ENCODE data around the gene SKOR2. TPM values are rescaled to one million over a fixed set of nuclear protein-coding genes. Genes with fewer than 3 reads are reported as not detected.
A peak's percentile ranks its signal among the peaks of the same experiment; 100 is the strongest.

Gene SKOR2
- total RNA-seq, 1 donor from 2014 or later: not detected

DNA sequence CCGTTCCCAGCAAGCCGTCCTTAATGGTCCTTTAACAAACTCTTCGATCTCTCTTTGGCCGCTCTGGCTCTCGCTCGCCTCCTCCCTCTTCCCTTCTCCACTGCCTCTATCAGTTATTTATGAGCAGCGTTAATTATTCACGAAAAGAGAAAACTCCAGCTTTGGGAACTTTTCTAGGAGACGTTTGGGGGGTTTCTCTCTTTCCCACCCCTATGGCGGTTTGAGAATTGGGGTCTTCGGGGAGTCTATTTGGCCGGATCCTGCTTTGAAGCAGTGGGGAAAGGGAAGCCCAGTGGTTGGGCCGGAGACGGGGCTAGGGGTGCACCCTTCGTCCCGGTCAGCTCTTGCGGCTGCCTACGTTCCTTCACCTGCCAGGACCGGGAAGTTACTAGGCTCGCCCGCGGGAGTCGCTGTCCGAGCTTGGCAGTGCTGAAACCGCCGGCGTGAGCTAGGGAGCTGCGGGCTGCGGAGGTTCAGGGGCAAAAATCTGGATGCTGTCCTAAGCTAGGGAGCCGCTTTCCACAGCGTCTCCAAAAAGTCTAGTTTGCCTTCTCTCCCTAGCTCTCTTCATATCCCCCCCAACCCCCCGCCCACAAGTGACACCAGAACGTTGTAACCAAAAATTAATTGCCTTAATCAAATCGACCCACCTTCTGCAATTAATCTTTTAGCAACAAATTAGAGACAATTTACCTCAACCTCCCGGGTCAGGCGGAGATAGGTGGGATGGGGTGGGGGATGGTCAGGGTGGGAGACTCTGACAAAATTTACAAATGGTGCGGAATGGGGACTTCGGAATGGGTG is 8.9 kb upstream of the SKOR2 start:
- FAIRE-seq (no peak), DNase-seq (ENCODE audit: low spot score in 2 of 2) (no peak)

DNA sequence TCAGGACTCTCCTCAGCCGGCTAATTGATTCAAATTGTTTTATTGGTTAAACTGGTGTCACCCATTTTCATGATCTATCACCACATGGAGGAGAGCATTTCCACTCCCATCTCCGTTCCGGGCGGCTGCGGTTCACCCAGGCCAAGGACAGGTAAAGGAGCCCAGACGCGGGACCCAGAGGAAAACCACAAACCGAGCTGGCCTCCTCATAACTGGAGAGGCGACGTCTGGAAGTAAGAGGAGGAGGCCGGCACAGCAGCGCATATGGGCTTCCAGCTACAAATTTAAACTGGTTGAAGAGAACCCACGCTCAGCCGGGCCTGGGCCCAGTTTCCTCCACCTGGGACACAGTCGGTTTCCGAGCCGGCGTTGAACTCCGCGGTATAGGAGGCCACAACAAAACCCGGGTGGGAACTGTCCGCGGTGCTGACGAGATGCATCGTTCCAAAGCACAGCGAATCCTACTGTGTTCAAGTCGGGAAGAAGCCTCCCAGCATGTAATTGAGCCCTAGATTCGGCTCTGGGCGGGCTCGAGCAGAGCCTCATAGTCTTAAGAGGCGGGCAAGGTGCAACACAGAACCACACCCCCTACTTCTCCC is 3.0 kb upstream of the SKOR2 start:
- FAIRE-seq: no peak

DNA sequence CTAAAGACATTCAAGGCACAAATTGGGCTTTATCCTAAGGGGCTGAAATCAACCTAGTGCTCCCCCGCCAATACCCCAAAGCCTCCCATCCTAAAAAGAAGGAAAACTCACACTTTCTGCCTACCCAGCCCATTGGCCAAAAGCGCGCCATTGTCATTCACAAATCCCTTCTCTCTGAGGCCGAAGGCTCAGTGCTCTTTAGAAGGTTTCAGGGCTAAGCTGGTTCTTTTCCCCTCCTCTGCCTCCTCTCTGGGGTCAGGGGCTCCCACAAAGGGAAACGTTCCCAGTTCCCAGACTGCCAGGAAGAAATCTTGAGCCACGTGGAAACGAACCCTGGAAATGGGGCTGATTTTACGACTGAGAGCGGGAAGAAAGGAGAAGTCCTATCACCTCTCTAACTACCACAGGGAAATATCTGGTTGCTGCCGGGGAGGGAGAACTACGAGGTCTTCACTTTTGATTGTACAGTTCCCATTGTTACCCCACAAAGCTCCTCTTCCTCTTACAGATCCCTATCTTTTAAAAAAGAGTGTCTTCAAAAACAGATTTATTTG is 1.7 kb upstream of the SKOR2 start:
- FAIRE-seq: no peak
- DNase-seq (ENCODE audit: low spot score in 2 of 2): no peak

More for the DNA sequence above, 3.0 kb upstream of the SKOR2 start:
- no peak for DNase-seq (ENCODE audit: low spot score in 2 of 2)

DNA sequence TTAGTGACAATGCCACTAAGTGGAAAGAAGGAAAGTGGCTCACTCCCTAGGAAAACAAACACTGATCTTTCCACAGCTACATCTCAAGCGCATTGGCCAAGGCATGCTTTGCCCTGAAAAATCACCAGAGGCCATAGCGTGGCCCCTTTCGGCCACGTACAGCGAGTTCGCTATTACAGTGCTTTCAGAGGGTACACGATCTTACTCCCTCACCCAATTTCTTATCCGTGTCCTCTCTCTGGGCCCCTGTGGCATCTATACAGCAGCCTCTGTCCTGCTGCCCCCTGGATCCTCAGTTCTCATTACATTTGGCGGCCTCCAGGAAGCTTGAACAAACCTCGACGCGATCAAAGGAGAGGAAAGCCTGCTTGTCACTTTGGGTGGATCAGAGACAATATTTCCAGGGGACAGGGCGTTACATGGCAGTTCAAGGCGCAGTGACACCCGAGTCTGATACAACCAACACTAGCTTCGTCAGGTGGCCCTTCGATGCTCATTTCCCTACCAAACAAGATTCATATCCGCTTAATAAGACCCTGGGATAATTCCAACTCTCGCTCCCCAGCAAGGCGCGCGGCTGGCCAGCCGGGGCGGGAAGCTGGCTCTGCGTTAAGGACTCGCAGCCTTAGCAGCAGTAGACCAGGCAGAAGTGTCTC is 941 bp downstream of the SKOR2 start:
- DNase-seq (ENCODE audit: low spot score in 2 of 2) (no peak), FAIRE-seq (no peak)

DNA sequence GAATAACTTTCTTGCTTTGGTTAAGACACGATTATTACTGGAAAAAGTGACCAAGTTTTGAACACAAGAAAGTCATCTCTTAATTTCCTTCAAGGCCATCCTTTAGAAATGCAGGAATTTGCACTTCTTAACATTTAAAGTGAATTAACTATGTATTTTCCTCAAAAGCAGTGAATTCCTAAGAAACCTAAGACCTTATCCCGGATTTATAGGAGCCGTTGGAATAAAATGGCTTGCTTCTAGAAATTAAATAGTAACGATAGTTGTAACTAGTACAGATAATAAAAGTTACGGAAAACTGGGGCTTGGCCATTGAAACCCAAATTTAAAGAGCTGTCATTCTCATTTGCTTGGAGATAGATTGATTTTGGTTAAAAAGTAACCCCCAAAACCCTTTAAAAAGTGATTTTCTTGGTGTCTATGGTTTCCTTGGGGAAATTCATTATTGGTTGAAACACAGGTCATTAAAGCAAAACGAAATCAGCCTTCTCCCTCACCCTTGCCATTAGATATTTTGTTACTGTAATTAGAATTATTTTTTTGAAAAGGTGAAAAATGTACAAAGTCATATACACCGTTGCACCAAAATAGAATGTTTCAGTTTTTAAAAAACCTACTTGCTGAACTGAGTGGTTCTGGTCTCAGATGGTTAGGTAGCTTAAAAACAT is 2.0 kb downstream of the SKOR2 start:
- FAIRE-seq: no peak
- no peak for DNase-seq (ENCODE audit: low spot score in 2 of 2)

DNA sequence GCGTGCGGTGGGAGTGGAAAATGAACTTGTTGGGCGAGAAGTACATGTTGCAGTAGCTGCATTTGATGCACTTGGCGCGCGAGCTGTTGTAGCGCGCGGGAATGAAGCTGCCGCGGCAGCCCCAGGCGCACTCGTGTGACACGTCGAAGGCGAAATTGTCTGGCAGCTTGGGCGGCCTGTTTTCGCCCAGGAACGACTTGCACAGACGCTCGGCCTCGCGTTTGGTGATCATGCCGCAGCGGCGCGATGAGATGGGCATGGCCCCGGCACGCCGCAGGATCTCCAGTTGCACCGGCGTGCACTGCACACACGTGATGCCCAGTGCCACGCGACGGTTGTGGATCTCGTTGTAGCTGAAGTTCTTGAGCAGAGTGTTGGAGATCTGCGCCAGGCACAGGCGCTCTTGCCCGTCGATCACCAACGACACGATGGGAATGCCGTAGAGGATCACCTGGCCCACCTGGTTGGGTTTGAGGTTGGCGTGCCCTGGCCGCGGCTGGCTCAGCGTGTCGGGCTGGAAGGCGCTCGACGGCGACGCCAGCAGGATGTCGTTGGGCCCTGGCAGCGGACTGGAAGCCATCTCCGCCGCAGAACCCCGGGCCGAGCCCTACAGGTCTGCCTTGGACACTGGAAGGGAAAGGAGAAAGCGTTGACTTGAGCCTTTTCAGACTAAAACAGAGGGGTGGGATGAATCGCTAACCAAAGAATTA is 2.7 kb downstream of the SKOR2 start:
- FAIRE-seq: no peak
- no peak for DNase-seq (ENCODE audit: low spot score in 2 of 2)

DNA sequence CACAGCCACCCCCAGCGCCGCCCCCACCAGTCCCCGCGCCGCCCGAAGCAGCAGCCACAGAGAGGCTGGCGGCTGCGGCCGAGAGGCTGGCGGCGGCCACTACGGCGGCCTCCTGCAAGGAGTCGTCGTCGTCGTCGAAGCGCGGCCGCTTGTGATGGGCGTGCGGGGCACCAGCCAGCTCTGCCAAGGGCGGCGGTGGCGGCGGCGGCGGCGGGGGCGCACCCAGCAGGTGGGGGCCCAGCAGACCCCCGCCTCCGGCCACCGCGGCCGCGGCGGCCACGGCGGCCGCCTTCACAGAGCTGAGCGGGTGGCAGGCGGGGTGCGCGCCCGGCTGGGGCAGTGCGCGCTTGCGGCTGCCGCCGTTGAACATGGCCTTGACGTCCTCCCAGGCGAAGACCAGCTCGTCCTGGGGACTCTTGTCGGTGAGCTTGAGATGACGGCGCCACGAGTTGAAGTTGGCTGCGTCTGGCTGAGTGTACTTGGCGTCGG is 3.3 kb downstream of the SKOR2 start:
- FAIRE-seq: no peak
- no peak for DNase-seq (ENCODE audit: low spot score in 2 of 2)

DNA sequence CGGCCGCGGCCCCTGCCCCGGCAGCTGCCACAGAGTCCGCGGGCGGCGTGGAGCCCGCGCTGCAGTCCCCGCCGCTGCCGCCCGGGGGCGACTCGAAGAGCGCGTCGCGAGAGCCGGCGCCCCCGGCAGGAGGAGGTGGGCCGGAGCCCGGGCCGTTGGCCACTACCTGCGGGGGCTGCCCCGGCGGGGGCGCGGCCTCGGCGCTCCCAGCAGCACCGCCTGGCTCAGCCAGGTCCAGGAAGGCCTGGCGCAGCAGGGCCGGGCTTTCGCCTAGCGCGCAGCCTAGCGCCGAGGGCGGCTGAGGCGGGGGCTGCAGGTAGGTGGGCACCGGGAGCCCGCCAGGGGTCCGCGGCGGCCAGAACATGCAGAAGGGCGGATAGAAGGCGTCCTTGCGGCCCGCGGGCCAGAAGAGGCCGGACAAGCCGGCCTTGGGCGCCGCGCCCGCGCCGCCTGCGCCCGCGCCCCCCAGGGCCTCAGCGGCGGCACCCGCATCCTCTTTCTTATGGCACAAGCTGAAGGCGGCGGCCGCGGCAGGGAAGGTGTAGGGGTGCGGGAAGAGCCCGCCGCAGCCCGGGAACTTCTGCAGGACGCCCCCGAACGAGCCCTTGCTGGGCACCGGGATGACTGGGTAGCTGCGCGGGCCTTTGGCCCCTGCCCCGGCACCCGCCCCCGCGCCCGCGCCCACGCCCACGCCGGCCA is 3.9 kb downstream of the SKOR2 start:
- DNase-seq (ENCODE audit: low spot score in 2 of 2) (no peak), FAIRE-seq (no peak)

DNA sequence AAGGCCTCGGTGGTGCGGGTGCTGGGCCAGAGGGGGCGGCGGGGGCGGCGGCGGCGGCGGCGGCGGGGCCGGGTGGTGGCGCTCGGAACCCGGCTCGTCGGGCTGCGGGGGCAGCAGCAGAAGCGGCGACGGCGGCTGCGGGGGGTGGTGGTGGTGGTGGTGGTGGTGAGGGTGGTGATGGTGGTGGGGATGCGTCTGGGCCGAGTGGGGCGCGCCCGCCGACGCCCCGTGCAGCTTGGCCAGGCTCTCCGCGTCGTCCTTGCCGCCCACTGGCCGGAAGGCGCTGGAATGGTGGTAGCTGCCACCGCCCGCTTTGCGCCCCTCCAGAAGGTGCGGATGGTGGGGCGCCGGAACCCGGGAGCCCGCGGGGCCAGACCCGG is 4.4 kb downstream of the SKOR2 start:
- FAIRE-seq (no peak), DNase-seq (ENCODE audit: low spot score in 2 of 2) (no peak)

DNA sequence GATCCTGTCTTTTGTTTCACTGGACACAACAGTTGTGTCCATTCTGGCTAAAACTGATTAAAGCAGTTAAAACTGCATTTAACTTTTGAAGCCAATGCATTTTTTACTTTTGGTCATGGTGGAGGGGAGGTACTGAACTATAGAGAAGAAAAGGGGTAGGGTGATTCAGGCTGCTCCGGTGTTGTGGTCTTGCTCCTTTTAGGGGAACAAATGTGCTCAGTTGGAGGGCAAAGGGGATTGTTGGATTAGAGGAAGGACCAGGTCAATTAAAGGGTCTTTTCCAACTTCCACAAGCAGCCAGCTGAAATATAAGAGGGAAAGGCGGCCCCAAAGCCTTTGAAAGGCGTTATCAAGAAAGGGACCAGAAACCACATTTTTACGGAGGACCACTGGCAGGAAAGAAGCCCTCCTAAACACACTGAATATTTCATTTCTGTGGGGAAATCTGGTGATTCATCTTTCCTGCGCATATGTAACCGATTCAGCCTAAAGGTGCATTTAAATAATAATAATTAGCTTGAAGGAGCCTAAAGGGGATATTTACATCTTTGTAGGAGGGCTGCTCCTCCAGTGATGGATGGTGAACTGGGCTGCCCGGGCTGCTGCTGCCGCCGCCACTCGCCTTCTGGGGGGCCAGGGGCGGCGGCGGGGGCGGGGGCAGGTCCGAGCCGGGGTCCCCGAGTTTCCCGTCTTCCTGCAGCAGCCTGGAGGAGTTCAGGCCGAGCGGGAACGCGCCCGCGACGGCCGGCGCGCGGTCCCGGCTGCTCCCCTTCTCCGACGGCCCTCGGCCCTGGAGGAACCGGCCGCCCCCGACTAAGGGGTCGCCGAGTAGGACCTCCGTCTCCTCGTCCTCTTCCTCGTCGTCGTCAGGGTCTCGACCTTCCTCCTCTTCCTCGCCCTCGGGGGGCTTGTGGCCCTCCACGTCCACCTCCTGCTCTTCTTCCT is 5.2 kb downstream of the SKOR2 start:
- FAIRE-seq (no peak), DNase-seq (ENCODE audit: low spot score in 2 of 2) (no peak)

DNA sequence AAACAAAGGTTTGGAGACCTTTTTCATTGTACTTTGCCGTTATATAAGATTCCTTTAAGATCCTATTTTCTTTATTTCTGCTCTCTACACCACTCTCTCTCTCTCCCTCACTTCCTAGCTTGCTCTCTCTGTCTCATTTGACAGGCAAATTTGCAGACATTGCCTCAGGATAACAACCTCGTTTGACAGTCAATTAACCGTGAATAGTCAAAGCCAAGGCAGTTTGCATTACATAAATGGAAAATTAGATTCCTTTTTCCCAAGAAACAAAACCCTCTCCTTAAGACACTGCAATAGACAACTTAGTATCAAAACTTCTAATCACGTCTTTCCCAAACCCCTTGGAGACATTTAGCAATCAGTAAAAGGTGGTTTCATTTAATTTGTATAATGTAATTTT is 7.4 kb downstream of the SKOR2 start:
- FAIRE-seq: no peak
- DNase-seq (ENCODE audit: low spot score in 2 of 2): no peak

DNA sequence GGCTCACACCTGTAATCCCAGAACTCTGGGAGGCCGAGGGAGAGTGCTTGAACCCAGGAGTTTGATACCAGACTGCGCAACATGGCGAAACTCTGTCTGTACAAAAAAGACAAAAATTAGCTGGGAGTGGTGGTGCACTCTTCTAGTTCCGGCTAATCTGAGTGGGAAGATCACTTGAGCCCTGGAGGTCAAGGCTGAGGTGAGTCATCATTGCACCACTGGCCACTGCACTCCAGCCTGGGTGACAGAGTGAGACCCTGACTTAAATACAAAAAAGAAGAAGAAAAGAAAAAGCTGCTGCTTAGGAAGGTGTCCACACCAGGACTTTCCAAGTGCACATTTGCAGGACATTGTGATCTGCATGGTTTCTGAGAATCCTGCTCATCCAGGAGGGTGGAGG is 16.4 kb downstream of the SKOR2 start:
- FAIRE-seq: no peak
- DNase-seq (ENCODE audit: low spot score in 2 of 2): no peak

DNA sequence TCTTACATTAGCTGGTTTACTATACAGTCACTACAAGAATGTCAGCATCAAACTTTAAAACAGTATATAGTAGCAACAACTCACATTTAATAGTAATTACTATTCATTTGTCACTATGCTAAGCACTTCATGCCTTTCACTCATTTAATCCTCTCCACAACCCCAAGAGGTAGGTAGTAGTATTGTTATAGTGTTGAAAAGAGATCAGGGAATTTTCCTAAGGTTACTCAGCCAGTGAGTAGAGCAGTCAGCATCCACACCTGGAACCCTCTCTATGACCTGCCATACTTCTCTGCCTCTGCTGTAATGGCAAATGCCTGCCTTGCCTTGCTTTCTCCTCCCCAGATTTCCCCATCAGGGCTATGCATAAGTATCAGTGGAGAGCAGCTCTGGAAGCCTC is 24.8 kb downstream of the SKOR2 start:
- DNase-seq (ENCODE audit: low spot score in 2 of 2) (no peak), FAIRE-seq (no peak)

DNA sequence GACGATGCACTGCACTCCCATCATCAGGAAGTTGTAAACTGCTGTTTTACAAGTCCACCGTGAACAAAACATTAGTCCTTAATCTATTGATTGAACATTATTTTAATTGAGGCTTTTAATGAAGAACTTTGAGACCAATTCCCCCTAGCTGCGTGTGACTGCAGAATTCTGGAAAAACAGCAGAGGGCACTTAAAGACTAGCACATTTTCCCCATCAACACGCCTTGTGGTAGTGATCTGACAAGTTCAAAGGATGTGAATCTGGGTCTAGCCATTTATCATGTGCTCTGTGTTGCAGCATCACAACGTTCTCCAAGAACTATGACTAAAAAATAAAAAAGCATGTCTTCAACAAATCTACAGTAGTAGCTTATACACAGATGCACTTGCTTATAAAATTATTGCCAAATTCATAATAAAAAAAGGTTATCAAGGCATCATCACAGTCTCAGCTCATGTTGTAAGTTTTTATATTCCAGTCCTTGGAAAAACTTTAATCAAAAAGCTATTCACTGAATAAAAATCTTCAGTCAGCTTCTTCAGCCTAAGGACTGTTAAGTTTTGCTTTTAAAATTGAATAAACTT is 35.8 kb downstream of the SKOR2 start:
- FAIRE-seq: peak; percentile 40
- peak; percentile 5 to 34 for DNase-seq (ENCODE audit: low spot score in 2 of 2)

DNA sequence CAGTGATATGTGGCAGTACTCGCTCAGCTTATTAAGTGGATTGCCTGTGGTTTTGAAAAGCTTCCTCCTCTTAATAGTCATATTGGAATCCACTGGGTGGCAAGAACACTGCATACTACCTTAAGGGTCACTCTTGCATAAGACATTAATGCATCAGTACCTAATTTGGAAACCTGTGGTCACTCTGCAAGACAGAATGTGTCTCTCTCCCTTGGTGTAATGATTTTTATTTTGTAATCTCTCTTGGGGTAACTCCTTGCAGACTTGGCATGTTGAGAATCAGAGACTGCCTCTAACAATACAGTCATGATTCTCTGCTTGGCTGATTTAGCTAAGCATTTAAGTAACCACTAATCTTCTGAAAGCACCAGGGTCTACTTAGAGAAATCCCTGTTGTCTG is 42.3 kb downstream of the SKOR2 start:
- DNase-seq (ENCODE audit: low spot score in 2 of 2): no peak

DNA sequence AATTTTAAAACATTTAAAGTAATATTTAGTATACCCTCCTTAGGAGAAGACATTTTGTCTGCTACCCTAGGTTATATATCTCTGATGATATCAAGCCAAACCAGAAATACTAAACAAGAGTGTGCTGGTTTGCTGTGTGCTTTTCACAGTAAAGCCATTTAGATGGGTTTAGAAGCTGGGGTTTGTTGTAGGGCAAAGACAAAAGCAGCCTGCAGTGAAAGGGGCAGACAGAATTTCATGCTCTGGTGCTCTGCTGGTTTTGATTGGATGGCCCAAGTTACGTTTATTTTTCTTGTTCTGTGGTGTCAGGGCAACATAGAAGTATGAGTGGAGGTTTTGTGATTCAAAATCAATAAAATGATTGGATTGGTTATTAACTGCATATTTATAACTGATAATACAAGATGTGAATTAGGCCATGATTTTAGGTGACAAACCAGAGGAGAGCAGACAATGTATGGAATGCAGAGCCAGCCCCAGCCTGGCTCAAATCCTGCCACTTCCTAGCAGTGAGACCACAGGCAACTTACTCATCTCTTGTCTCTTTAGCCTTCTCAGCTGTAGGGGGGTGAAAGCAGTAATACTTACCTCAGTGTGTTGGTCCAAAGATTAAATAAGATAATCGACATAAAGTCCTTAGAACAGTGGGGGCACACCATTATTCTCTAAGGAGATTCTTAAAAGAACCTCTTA is 44.4 kb downstream of the SKOR2 start:
- FAIRE-seq (no peak), DNase-seq (ENCODE audit: low spot score in 2 of 2) (no peak)

More for the DNA sequence above, 42.3 kb downstream of the SKOR2 start:
- FAIRE-seq: no peak

DNA sequence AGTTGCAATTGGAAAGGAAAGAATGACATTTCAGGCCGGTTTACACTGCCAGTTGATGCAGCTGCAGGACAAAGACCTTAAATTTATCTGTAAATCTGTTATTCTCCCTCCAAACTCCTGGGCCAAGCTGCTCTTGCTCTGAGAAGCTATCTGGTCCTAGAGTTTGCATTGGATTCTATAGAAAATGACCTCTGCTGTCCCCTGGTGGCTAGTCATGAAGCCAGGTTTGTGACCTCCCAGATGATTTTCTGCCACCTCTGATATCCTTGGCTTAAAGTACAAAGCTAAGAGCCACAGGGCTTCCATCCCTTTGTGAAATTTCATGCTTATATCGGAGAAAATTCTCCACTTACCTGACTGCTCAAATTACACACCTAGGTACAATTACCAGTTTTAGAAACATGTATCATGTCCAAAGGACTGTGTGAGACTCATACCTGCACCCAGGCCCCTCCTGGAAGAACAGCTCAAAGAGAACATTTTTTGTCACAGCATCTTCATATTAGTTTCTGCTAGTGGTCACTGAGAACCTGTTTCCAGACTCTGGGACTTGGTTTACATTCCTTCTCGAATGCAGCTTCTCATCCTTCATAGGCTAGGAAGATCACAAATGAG is 46.4 kb downstream of the SKOR2 start:
- peak in 1 of 2 donors; percentile 8 for DNase-seq (ENCODE audit: low spot score in 2 of 2)
- FAIRE-seq: no peak

Data from frontal cortex (tissue), 4 donors.